ENCODE results near the gene NAPA. TPM values are rescaled to one million over a fixed set of nuclear protein-coding genes. Genes with fewer than 3 reads are reported as not detected.

Gene NAPA
- total RNA-seq, 1 donor from 2014 or later: 80.0 TPM

GRCh38 chr19:47537493-47537892 is 22.6 kb upstream of the NAPA start:
- H3K9me3 Mint-ChIP-seq (ENCODE audit: low read depth): peaks cover 3% of the 10 kb centered on the region
- no peak for DNase-seq (ENCODE audit: low spot score, unreplicated experiment)
- H3K4me3 Mint-ChIP-seq (ENCODE audit: low read depth): no peak overlapping the region
- no peaks in the 10 kb centered on the region for H3K4me1 Mint-ChIP-seq (ENCODE audit: low read depth)
- H3K27ac Mint-ChIP-seq: no peak overlapping the region
- H3K36me3 Mint-ChIP-seq (ENCODE audit: insufficient read depth): no peaks in the 10 kb centered on the region
- H3K27me3 Mint-ChIP-seq: peaks cover 6% of the 10 kb centered on the region
- TF ChIP-seq, protein P1, sequence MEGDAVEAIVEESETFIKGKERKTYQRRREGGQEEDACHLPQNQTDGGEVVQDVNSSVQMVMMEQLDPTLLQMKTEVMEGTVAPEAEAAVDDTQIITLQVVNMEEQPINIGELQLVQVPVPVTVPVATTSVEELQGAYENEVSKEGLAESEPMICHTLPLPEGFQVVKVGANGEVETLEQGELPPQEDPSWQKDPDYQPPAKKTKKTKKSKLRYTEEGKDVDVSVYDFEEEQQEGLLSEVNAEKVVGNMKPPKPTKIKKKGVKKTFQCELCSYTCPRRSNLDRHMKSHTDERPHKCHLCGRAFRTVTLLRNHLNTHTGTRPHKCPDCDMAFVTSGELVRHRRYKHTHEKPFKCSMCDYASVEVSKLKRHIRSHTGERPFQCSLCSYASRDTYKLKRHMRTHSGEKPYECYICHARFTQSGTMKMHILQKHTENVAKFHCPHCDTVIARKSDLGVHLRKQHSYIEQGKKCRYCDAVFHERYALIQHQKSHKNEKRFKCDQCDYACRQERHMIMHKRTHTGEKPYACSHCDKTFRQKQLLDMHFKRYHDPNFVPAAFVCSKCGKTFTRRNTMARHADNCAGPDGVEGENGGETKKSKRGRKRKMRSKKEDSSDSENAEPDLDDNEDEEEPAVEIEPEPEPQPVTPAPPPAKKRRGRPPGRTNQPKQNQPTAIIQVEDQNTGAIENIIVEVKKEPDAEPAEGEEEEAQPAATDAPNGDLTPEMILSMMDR (IDR thresholded peaks at IDR 0.05; ENCODE audit: unreplicated experiment): no peak

DNA sequence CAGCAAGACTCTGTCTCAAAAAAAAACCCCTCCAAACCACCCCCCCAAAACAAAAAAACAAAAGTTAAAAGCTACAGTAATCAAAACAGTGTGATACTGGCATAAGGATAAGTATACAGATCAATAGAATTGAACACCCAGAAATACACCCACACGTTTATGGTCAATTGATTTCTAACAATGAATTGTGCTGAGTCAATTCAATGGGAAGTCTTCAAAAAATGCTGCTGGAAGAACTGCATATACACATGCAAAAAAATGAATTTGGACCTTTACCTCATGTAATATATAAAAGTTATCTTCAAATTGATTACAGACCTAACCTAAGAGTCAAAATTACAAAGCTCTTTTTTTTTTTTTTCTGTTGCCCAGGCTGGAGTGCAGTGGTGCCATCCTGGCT is 19.8 kb upstream of the NAPA start:
- Mint-ChIP-seq H3K4me3 (ENCODE audit: low read depth) (no peak overlapping the region), H3K4me1 (ENCODE audit: low read depth) (no peaks in the 10 kb centered on the region), H3K27ac (no peak overlapping the region), H3K36me3 (ENCODE audit: insufficient read depth) (no peaks in the 10 kb centered on the region), H3K27me3 (peaks cover 7% of the 10 kb centered on the region), H3K9me3 (ENCODE audit: low read depth) (peaks cover 3% of the 10 kb centered on the region)
- no peak for DNase-seq (ENCODE audit: low spot score, unreplicated experiment)
- TF ChIP-seq, protein P1 (IDR thresholded peaks at IDR 0.05; ENCODE audit: unreplicated experiment): no peak

- peaks cover 7% of the 10 kb centered on the region for H3K27me3 Mint-ChIP-seq
- TF ChIP-seq, protein P1 (IDR thresholded peaks at IDR 0.05; ENCODE audit: unreplicated experiment): no peak
- no peaks in the 10 kb centered on the region for H3K36me3 Mint-ChIP-seq (ENCODE audit: insufficient read depth)
- H3K27ac Mint-ChIP-seq: no peak overlapping the region
- no peaks in the 10 kb centered on the region for H3K4me1 Mint-ChIP-seq (ENCODE audit: low read depth)
- H3K9me3 Mint-ChIP-seq (ENCODE audit: low read depth): peaks cover 3% of the 10 kb centered on the region
- no peak overlapping the region for H3K4me3 Mint-ChIP-seq (ENCODE audit: low read depth)
- DNase-seq (ENCODE audit: low spot score, unreplicated experiment): no peak
Measured at GRCh38 chr19:47531640-47532387, 17.0 kb upstream of the NAPA start.

DNA sequence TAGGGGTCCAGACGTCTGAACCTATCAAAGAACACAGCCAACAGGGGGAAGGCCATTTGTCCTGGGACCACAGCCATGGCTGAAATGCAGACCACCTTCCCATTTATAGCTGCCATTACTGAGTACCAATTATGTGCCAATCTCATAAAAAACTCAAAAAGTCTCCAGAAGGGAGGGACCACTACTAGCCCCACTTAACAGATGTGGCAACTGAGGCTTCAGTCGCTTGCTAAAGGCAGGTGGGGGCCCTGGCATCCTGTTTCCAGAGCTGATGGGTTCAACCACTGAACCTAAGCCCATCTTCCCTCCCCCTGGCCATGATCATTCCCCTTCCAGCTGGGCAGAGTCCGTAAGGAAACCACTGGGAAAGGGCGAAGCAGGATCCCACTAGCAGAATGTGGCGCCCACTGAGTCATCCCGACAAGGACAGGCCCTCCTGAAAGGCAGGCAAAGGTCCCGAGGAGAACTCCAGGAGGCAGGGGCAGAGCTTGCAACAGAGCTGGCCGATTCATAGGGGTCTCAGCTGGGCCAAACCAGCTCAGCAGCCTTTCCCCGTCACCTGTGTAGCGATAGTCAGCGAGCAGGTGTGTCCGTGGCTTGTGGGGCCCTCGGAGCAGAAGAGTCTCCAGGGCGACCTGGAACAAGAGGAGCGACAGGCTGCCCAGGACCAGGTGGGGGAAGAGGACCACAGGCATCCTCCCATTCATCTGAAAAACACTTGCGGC is 14.3 kb upstream of the NAPA start:
- TF ChIP-seq, protein P1 (IDR thresholded peaks at IDR 0.05; ENCODE audit: unreplicated experiment): no peak
- peaks cover 7% of the 10 kb centered on the region for H3K27me3 Mint-ChIP-seq
- no peaks in the 10 kb centered on the region for H3K36me3 Mint-ChIP-seq (ENCODE audit: insufficient read depth)
- no peaks in the 10 kb centered on the region for H3K9me3 Mint-ChIP-seq (ENCODE audit: low read depth)
- DNase-seq (ENCODE audit: low spot score, unreplicated experiment): no peak
- H3K4me3 Mint-ChIP-seq (ENCODE audit: low read depth): no peak overlapping the region
- H3K4me1 Mint-ChIP-seq (ENCODE audit: low read depth): no peaks in the 10 kb centered on the region
- H3K27ac Mint-ChIP-seq: no peak overlapping the region

- H3K27ac Mint-ChIP-seq: no peak overlapping the region
- peaks cover 1% of the 10 kb centered on the region for H3K4me1 Mint-ChIP-seq (ENCODE audit: low read depth)
- H3K27me3 Mint-ChIP-seq: peaks cover 4% of the 10 kb centered on the region
- no peaks in the 10 kb centered on the region for H3K9me3 Mint-ChIP-seq (ENCODE audit: low read depth)
- DNase-seq (ENCODE audit: low spot score, unreplicated experiment): no peak
- TF ChIP-seq, protein P1 (IDR thresholded peaks at IDR 0.05; ENCODE audit: unreplicated experiment): no peak
- no peak overlapping the region for H3K4me3 Mint-ChIP-seq (ENCODE audit: low read depth)
- no peaks in the 10 kb centered on the region for H3K36me3 Mint-ChIP-seq (ENCODE audit: insufficient read depth)
Measured at GRCh38 chr19:47526798-47527197, 11.9 kb upstream of the NAPA start.

All from progenitor cell of endocrine pancreas (in vitro differentiated cells).